HepG2 (cell line): ENCODE measurements around the gene TPI1. TPM values are rescaled to one million over a fixed set of nuclear protein-coding genes. Genes with fewer than 3 reads are reported as not detected.

ENCODE experiments used
- AGO1 ChIP-seq: fragments of 200-400 bp; formaldehyde crosslinking; IDR thresholded peaks from 2 replicates; pipeline ENCODE4 v1.6.1; 2017; ENCODE audit warnings: mild to moderate bottlenecking, low read depth, low read length, moderate library complexity; ENCODE audit not compliant: poor library complexity, severe bottlenecking
- AKAP8 ChIP-seq: sonication (generic); formaldehyde crosslinking; IDR thresholded peaks from 2 replicates; pipeline ENCODE4 v1.5.1; 2020; ENCODE audit warnings: mild to moderate bottlenecking, missing genetic modification reagents
- BCL3 ChIP-seq: sonication (generic); formaldehyde crosslinking; IDR thresholded peaks from 2 replicates; pipeline ENCODE4 v1.5.1; 2020; ENCODE audit warnings: mild to moderate bottlenecking, missing genetic modification reagents, moderate library complexity
- EEA1 ChIP-seq: sonication (generic); formaldehyde crosslinking; IDR thresholded peaks from 2 replicates; pipeline ENCODE4 v1.5.1; 2020; ENCODE audit warnings: mild to moderate bottlenecking, missing genetic modification reagents, borderline replicate concordance
- FOXK1 ChIP-seq: sonication (generic); formaldehyde crosslinking; IDR thresholded peaks from 2 replicates; pipeline ENCODE4 v1.4.0; 2020; ENCODE audit warnings: low read depth, missing genetic modification reagents, borderline replicate concordance
- GATAD2A ChIP-seq: IDR thresholded peaks from 2 replicates; pipeline ENCODE4 v1.6.1; 2016
- HNRNPL ChIP-seq: fragments of 200-400 bp; formaldehyde crosslinking; IDR thresholded peaks from 2 replicates; pipeline ENCODE4 v1.6.1; 2017; ENCODE audit warnings: mild to moderate bottlenecking, low read depth, low read length
- NCOA1 ChIP-seq: sonication (generic); formaldehyde crosslinking; IDR thresholded peaks from 2 replicates; pipeline ENCODE4 v1.9.0; 2021; ENCODE audit warnings: missing genetic modification reagents
- NFE2L1 ChIP-seq: sonication (generic); formaldehyde crosslinking; IDR thresholded peaks from 2 replicates; pipeline ENCODE4 v1.4.0; 2020; ENCODE audit warnings: missing genetic modification reagents, mild to moderate bottlenecking, borderline replicate concordance
- PAF1 ChIP-seq: IDR thresholded peaks from 2 replicates; pipeline ENCODE4 v1.6.1; 2016; ENCODE audit warnings: missing genetic modification reagents, missing compliant biosample characterization
- RAD21 ChIP-seq: fragments of 450-650 bp; formaldehyde crosslinking; IDR thresholded peaks from 2 replicates; pipeline ENCODE4 v1.5.0; 2020; ENCODE audit warnings: mild to moderate bottlenecking
- RARA ChIP-seq: IDR thresholded peaks from 2 replicates; pipeline ENCODE4 v1.6.1; 2016; ENCODE audit warnings: missing genetic modification reagents, missing compliant biosample characterization
- UBTF ChIP-seq: sonication (generic); formaldehyde crosslinking; IDR thresholded peaks from 2 replicates; pipeline ENCODE4 v1.4.0; 2020; ENCODE audit warnings: mild to moderate bottlenecking, missing genetic modification reagents
- ZBTB33 ChIP-seq: sonication (generic); formaldehyde crosslinking; IDR thresholded peaks from 2 replicates; pipeline ENCODE4 v1.4.0; 2020; ENCODE audit warnings: missing genetic modification reagents
- ZC3H4 ChIP-seq: sonication (generic); formaldehyde crosslinking; IDR thresholded peaks from 2 replicates; pipeline ENCODE4 v1.4.0; 2020; ENCODE audit warnings: missing genetic modification reagents, borderline replicate concordance
- ZNF275 ChIP-seq: sonication (generic); formaldehyde crosslinking; IDR thresholded peaks from 2 replicates; pipeline ENCODE4 v1.8.0; 2022; ENCODE audit warnings: missing genetic modification reagents, mild to moderate bottlenecking, inconsistent platforms, borderline replicate concordance
- ZNF343 ChIP-seq: sonication (generic); formaldehyde crosslinking; IDR thresholded peaks from 2 replicates; pipeline ENCODE4 v1.4.0; 2020; ENCODE audit warnings: mild to moderate bottlenecking, missing genetic modification reagents
- polyA plus RNA-seq, 8 experiments: library from polyadenylated mRNA; depleted of rRNA in 3 of 8; stranded (reverse) in 7 of 8; unstranded in 1 of 8; fragments of >200 nt; fragmentation: Illumina TruSeq in 4 of 8; extraction: Trizol in 4 of 8; gene quantifications; 2 replicates each; pipeline versions ENCODE4 v1.2.1 to v1.2.3, GENCODE V29; 2011 to 2016; ENCODE audit warnings: low read depth in 4 of 8, missing spikeins in 1 of 8, mixed read lengths in 1 of 8; ENCODE audit not compliant: insufficient read depth in 1 of 8
- total RNA-seq, 5 experiments: library from RNA; depleted of rRNA; stranded (reverse); fragments of >200 nt; fragmentation: Illumina TruSeq; extraction: Trizol; gene quantifications; 2 replicates each; pipeline ENCODE4 v1.2.3, GENCODE V29; 2016; ENCODE audit warnings: low read depth in 1 of 5

Gene TPI1
- total and polyA plus RNA-seq, 2 of the 13 experiments (the other 11 are each of a cell fraction or from before 2014, with no cell fraction given) = 945 to 2,535 TPM

- TF ChIP-seq AKAP8 (CRISPR knock-in tag) = no peak
- peak; percentile 65; the same call in 1 of the 2 replicates for TF ChIP-seq BCL3
- 0 out of 2 replicates have a peak, but pooled peaks have one; percentile 14 for TF ChIP-seq RARA (CRISPR knock-in tag)
- no peak for TF ChIP-seq PAF1 (CRISPR knock-in tag)
- 0 out of 2 replicates have a peak, but pooled peaks have one; percentile 42 for TF ChIP-seq HNRNPL
- peak; percentile 21; the same call in 1 of the 2 replicates for TF ChIP-seq RAD21 (CRISPR knock-in tag)
- TF ChIP-seq ZNF275 (CRISPR knock-in tag) = peak; percentile 26; the same call in 1 of the 2 replicates
- TF ChIP-seq ZBTB33 (CRISPR knock-in tag) = 0 out of 2 replicates have a peak, but pooled peaks have one; percentile 11
- TF ChIP-seq EEA1 (CRISPR knock-in tag) = no peak
- TF ChIP-seq NFE2L1 (CRISPR knock-in tag) = peak; percentile 60; the same call in 1 of the 2 replicates
- TF ChIP-seq GATAD2A (CRISPR knock-in tag) = no peak
- peak; percentile 67 for TF ChIP-seq AGO1
- TF ChIP-seq UBTF (CRISPR knock-in tag) = peak; percentile 76
- peak; percentile 87 for TF ChIP-seq ZNF343
- peak; percentile 87 for TF ChIP-seq ZC3H4 (CRISPR knock-in tag)
- TF ChIP-seq FOXK1 (CRISPR knock-in tag) = no peak
- TF ChIP-seq NCOA1 (CRISPR knock-in tag) = no peak; the same call in 1 of the 2 replicates
Observed at GRCh38 chr12:6828781-6829535, 38.4 kb upstream of the TPI1 start (continued).
